ENCODE measurements around the gene GOLGA6B. TPM values are rescaled to one million over a fixed set of nuclear protein-coding genes. Genes with fewer than 3 reads are reported as not detected.
A peak's percentile ranks its signal among the peaks of the same experiment; 100 is the strongest.
"Not testable (repeated sequence)": the region's sequence is repeated elsewhere in the genome, so short reads cannot be mapped to it uniquely, and the experiment has no call there.

Gene GOLGA6B
- total and polyA plus RNA-seq, 4 experiments from 2014 or later = not detected

- not testable (repeated sequence) for H3K36me3 Mint-ChIP-seq; H3K36me3 ChIP-seq (ENCODE audit: insufficient read depth, low read length); H3K4me1 ChIP-seq (ENCODE audit: insufficient read depth, low read length); H3K4me1 Mint-ChIP-seq; H3K9me3 ChIP-seq (ENCODE audit: control insufficient read depth in 1 of 2, low read length in 2 of 2); H3K27me3 ChIP-seq (ENCODE audit: insufficient read depth, low read length); H3K9me3 Mint-ChIP-seq; H3K27ac ChIP-seq (ENCODE audit: low read depth, low read length); H3K27me3 Mint-ChIP-seq
- POLR2A ChIA-PET (ENCODE audit: partially characterized antibody) = interaction anchor here (1.1 kb wide), 1 partner anchor 15 kb away, joined by 6 read pairs; the partner anchor contains the start of genes BBS4 and HIGD2B
- peak; percentile 66 to 76 (median 74) for DNase-seq
- Mint-ChIP-seq H3K27ac (peak overlapping the region in 5 of 7 donors; percentile 5 to 89 (median 80)), H3K4me3 (peak overlapping the region; percentile 72 to 93 (median 86))
- intact Hi-C loops (cut with micrococcal nuclease) = loop anchor here (10.0 kb wide), 2 partner anchors 326 to 476 kb away; partner anchors contain the start of gene GRAMD2A
- H3K4me3 ChIP-seq (ENCODE audit: low read length in 2 of 2) = peak overlapping the region in 1 of 2 donors; percentile 41
- CTCF ChIA-PET (ENCODE audit: partially characterized antibody) = interaction anchor here (0.6 to 2.0 kb wide), 15 partner anchors 10 to 491 kb away, joined by 3 to 26 read pairs (median 3); no protein-coding TSS in a partner anchor
These were observed 16.3 kb downstream of the GOLGA6B start for GRCh38 chr15:72670656-72671352.

GRCh38 chr15:72671525-72671924, 17.0 kb downstream of the GOLGA6B start:
- Mint-ChIP-seq H3K27ac (no peak overlapping the region), H3K36me3 (no peaks in the 10 kb centered on the region), H3K4me3 (no peak overlapping the region), H3K4me1 (peaks cover 0 to 4% (median under 1%) of the 10 kb centered on the region in 4 donors), H3K27me3 (peaks cover 7 to 13% of the 10 kb centered on the region in 2 donors), H3K9me3 (no peaks in the 10 kb centered on the region)
- ChIA-PET POLR2A (ENCODE audit: partially characterized antibody) (interaction anchor here (1.1 kb wide), 1 partner anchor 15 kb away, joined by 6 read pairs; the partner anchor contains the start of genes BBS4 and HIGD2B), CTCF (ENCODE audit: partially characterized antibody) (interaction anchor here (0.6 to 4.2 kb wide), 15 partner anchors 10 to 492 kb away, joined by 3 to 26 read pairs (median 3); no protein-coding TSS in a partner anchor)
- Histone ChIP-seq H3K4me1 (ENCODE audit: insufficient read depth, low read length) (peaks cover 4% of the 10 kb centered on the region), H3K27me3 (ENCODE audit: insufficient read depth, low read length) (no peaks in the 10 kb centered on the region), H3K36me3 (ENCODE audit: insufficient read depth, low read length) (no peaks in the 10 kb centered on the region), H3K27ac (ENCODE audit: low read depth, low read length) (no peak overlapping the region), H3K9me3 (ENCODE audit: control insufficient read depth in 1 of 2, low read length in 2 of 2) (no peaks in the 10 kb centered on the region), H3K4me3 (ENCODE audit: low read length in 2 of 2) (no peak overlapping the region)
- intact Hi-C loops (cut with micrococcal nuclease) = loop anchor here (10.0 kb wide), 2 partner anchors 327 to 477 kb away; partner anchors contain the start of gene GRAMD2A
- DNase-seq = no peak

- Histone ChIP-seq H3K4me3 (ENCODE audit: low read length in 2 of 2) (no peak overlapping the region), H3K27me3 (ENCODE audit: insufficient read depth, low read length) (no peaks in the 10 kb centered on the region), H3K27ac (ENCODE audit: low read depth, low read length) (no peak overlapping the region), H3K9me3 (ENCODE audit: control insufficient read depth in 1 of 2, low read length in 2 of 2) (no peaks in the 10 kb centered on the region), H3K4me1 (ENCODE audit: insufficient read depth, low read length) (no peaks in the 10 kb centered on the region), H3K36me3 (ENCODE audit: insufficient read depth, low read length) (no peaks in the 10 kb centered on the region)
- Mint-ChIP-seq H3K4me3 (no peak overlapping the region), H3K27ac (no peak overlapping the region), H3K27me3 (peaks cover 16 to 17% of the 10 kb centered on the region in 2 donors), H3K4me1 (no peaks in the 10 kb centered on the region), H3K9me3 (peaks cover 0 to 2% (median 0%) of the 10 kb centered on the region in 8 donors), H3K36me3 (no peaks in the 10 kb centered on the region)
- POLR2A ChIA-PET (ENCODE audit: partially characterized antibody) = no interaction called here
- intact Hi-C loops (cut with micrococcal nuclease) = loop anchor here (10.0 kb wide), 2 partner anchors 332 to 482 kb away; partner anchors contain the start of gene GRAMD2A
- DNase-seq = no peak
- CTCF ChIA-PET (ENCODE audit: partially characterized antibody) = no interaction called here
These were observed 22.3 kb downstream of the GOLGA6B start for GRCh38 chr15:72676838-72677237.

GRCh38 chr15:72680931-72681330, 26.4 kb downstream of the GOLGA6B start:
- no peak overlapping the region for H3K4me3 ChIP-seq (ENCODE audit: low read length in 2 of 2)
- H3K27ac ChIP-seq (ENCODE audit: low read depth, low read length) = no peak overlapping the region
- ChIA-PET POLR2A (ENCODE audit: partially characterized antibody) (no interaction called here), CTCF (ENCODE audit: partially characterized antibody) (interaction anchor here (0.7 to 1.2 kb wide), 3 partner anchors 7 to 1292 kb away, joined by 3 read pairs; no protein-coding TSS in a partner anchor)
- Mint-ChIP-seq H3K36me3 (peaks cover 0 to 5% of the 10 kb centered on the region in 2 donors), H3K27me3 (peaks cover 13 to 14% of the 10 kb centered on the region in 2 donors), H3K27ac (no peak overlapping the region), H3K4me1 (peaks cover 4 to 11% (median 7%) of the 10 kb centered on the region in 4 donors), H3K4me3 (no peak overlapping the region), H3K9me3 (peaks cover 0 to 2% (median 0%) of the 10 kb centered on the region in 8 donors)
- no peak for DNase-seq
- peaks cover 10% of the 10 kb centered on the region for H3K4me1 ChIP-seq (ENCODE audit: insufficient read depth, low read length)
- H3K36me3 ChIP-seq (ENCODE audit: insufficient read depth, low read length) = no peaks in the 10 kb centered on the region
- intact Hi-C loops (cut with micrococcal nuclease) = loop anchor here (10.0 kb wide), 2 partner anchors 206 to 366 kb away; partner anchors contain the start of gene ARIH1
- H3K9me3 ChIP-seq (ENCODE audit: control insufficient read depth in 1 of 2, low read length in 2 of 2) = no peaks in the 10 kb centered on the region
- H3K27me3 ChIP-seq (ENCODE audit: insufficient read depth, low read length) = no peaks in the 10 kb centered on the region

GRCh38 chr15:72682772-72683171, 28.3 kb downstream of the GOLGA6B start:
- ChIA-PET CTCF (ENCODE audit: partially characterized antibody) (interaction anchor here (0.8 to 2.7 kb wide), 2 partner anchors 9 to 12 kb away, joined by 3 to 14 read pairs; no protein-coding TSS in a partner anchor), POLR2A (ENCODE audit: partially characterized antibody) (no interaction called here)
- Histone ChIP-seq H3K9me3 (ENCODE audit: control insufficient read depth in 1 of 2, low read length in 2 of 2) (no peaks in the 10 kb centered on the region), H3K36me3 (ENCODE audit: insufficient read depth, low read length) (no peaks in the 10 kb centered on the region), H3K4me1 (ENCODE audit: insufficient read depth, low read length) (peaks cover 15% of the 10 kb centered on the region), H3K27ac (ENCODE audit: low read depth, low read length) (no peak overlapping the region), H3K4me3 (ENCODE audit: low read length in 2 of 2) (no peak overlapping the region), H3K27me3 (ENCODE audit: insufficient read depth, low read length) (no peaks in the 10 kb centered on the region)
- Mint-ChIP-seq H3K9me3 (peaks cover 0 to 2% (median 0%) of the 10 kb centered on the region in 8 donors), H3K27ac (no peak overlapping the region), H3K27me3 (peaks cover 2 to 7% of the 10 kb centered on the region in 2 donors), H3K4me3 (peak overlapping the region in 1 of 8 donors; percentile 16), H3K4me1 (peaks cover 10 to 21% (median 15%) of the 10 kb centered on the region in 4 donors), H3K36me3 (peaks cover 0 to 11% of the 10 kb centered on the region in 2 donors)
- DNase-seq = no peak
- intact Hi-C loops (cut with micrococcal nuclease) = loop anchor here (10.0 kb wide), 2 partner anchors 208 to 368 kb away; partner anchors contain the start of gene ARIH1

- POLR2A ChIA-PET (ENCODE audit: partially characterized antibody) = interaction anchor here (1.1 to 1.8 kb wide), 3 partner anchors 15 to 309 kb away, joined by 3 to 7 read pairs (median 6); partner anchors contain the start of gene HEXA
- peaks cover 15% of the 10 kb centered on the region for H3K4me1 ChIP-seq (ENCODE audit: insufficient read depth, low read length)
- Mint-ChIP-seq H3K36me3 (peaks cover 0 to 11% of the 10 kb centered on the region in 2 donors), H3K27ac (peak overlapping the region; percentile 88 to 99 (median 97)), H3K27me3 (no peaks in the 10 kb centered on the region), H3K9me3 (no peaks in the 10 kb centered on the region), H3K4me3 (peak overlapping the region; percentile 94 to 99 (median 98)), H3K4me1 (peaks cover 10 to 21% (median 16%) of the 10 kb centered on the region in 4 donors)
- H3K4me3 ChIP-seq (ENCODE audit: low read length in 2 of 2) = peak overlapping the region; percentile 95 to 97
- peak in 2 of 5 donors; percentile 14 to 34 for DNase-seq
- intact Hi-C loops (cut with micrococcal nuclease) = loop anchor here (5.0 to 10.0 kb wide), 4 partner anchors 211 to 371 kb away; partner anchors contain the start of genes ARIH1, HEXA and NEO1
- no peaks in the 10 kb centered on the region for H3K36me3 ChIP-seq (ENCODE audit: insufficient read depth, low read length)
- peak overlapping the region; percentile 76 for H3K27ac ChIP-seq (ENCODE audit: low read depth, low read length)
- no peaks in the 10 kb centered on the region for H3K9me3 ChIP-seq (ENCODE audit: control insufficient read depth in 1 of 2, low read length in 2 of 2)
- CTCF ChIA-PET (ENCODE audit: partially characterized antibody) = interaction anchor here (1.8 to 2.7 kb wide), 2 partner anchors 12 to 85 kb away, joined by 5 to 14 read pairs; no protein-coding TSS in a partner anchor
- H3K27me3 ChIP-seq (ENCODE audit: insufficient read depth, low read length) = no peaks in the 10 kb centered on the region
These were observed 30.9 kb downstream of the GOLGA6B start for GRCh38 chr15:72685301-72685924.

Data from CD4-positive, alpha-beta memory T cell (primary cell).